HepG2 (cell line): ENCODE results near the gene CCL5. TPM values are rescaled to one million over a fixed set of nuclear protein-coding genes. Genes with fewer than 3 reads are reported as not detected.

Experiments
- HMG20A ChIP-seq: IDR thresholded peaks from 2 replicates; pipeline ENCODE4 v1.6.1; 2016; ENCODE audit warnings: borderline replicate concordance
- NCOA5 ChIP-seq: sonication (generic); formaldehyde crosslinking; IDR thresholded peaks from 2 replicates; pipeline ENCODE4 v1.4.0; 2020; ENCODE audit warnings: missing genetic modification reagents
- ZBTB21 ChIP-seq: sonication (generic); formaldehyde crosslinking; IDR thresholded peaks from 2 replicates; pipeline ENCODE4 v1.4.0; 2020; ENCODE audit warnings: missing genetic modification reagents
- ZNF878 ChIP-seq: sonication (generic); formaldehyde crosslinking; IDR thresholded peaks from 2 replicates; pipeline ENCODE4 v1.8.1; 2023; ENCODE audit warnings: mild to moderate bottlenecking, missing genetic modification reagents, moderate library complexity
- ZNF883 ChIP-seq: sonication (generic); formaldehyde crosslinking; IDR thresholded peaks from 2 replicates; pipeline ENCODE4 v1.5.1; 2020; ENCODE audit warnings: mild to moderate bottlenecking, missing genetic modification reagents; ENCODE audit errors: not compliant biosample characterization
- polyA plus RNA-seq, 8 experiments: library from polyadenylated mRNA; depleted of rRNA in 3 of 8; stranded (reverse) in 7 of 8; unstranded in 1 of 8; fragments of >200 nt; fragmentation: Illumina TruSeq in 4 of 8; extraction: Trizol in 4 of 8; gene quantifications; 2 replicates each; pipeline versions ENCODE4 v1.2.1 to v1.2.3, GENCODE V29; 2011 to 2016; ENCODE audit warnings: low read depth in 4 of 8, missing spikeins in 1 of 8, mixed read lengths in 1 of 8; ENCODE audit not compliant: insufficient read depth in 1 of 8
- total RNA-seq, 5 experiments: library from RNA; depleted of rRNA; stranded (reverse); fragments of >200 nt; fragmentation: Illumina TruSeq; extraction: Trizol; gene quantifications; 2 replicates each; pipeline ENCODE4 v1.2.3, GENCODE V29; 2016; ENCODE audit warnings: low read depth in 1 of 5
- TF ChIP-seq, protein P1 (sequence below): sonication (generic); formaldehyde crosslinking; IDR thresholded peaks from 2 replicates; pipeline ENCODE4 v1.5.1; 2020; ENCODE audit warnings: mild to moderate bottlenecking, missing genetic modification reagents, borderline replicate concordance
- TF ChIP-seq, protein P2 (sequence below): IDR thresholded peaks from 2 replicates; pipeline ENCODE4 v1.6.1; 2016; ENCODE audit warnings: mild to moderate bottlenecking, missing biosample characterization, missing genetic modification reagents
- TF ChIP-seq, protein P3 (sequence below): sonication (generic); formaldehyde crosslinking; IDR thresholded peaks from 2 replicates; pipeline ENCODE4 v1.4.0; 2020; ENCODE audit warnings: missing genetic modification reagents; ENCODE audit errors: not compliant biosample characterization

The CCL5 gene
- total and polyA plus RNA-seq, 2 of the 13 experiments (the other 11 are each of a cell fraction or from before 2014, with no cell fraction given): 0.13 to 0.29 TPM

DNA sequence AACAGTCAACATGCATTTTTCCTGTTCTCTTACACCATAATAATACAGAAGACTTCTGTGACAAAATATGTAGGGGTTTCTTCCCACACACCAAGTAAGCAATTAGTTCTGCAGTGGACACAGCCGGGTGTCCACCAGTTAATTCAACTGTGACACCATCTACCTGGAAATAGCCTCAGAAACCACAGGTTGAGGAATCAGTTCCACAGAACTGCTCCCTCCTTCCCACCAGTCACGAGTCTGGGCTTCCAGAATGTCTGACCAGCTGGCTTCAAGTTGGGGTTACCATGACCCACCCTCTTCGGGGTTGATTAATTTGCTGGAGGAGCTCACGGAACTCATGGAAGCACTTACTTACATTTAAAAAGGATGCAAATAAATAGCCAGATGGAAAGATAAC lies 13.6 kb upstream of the CCL5 start (continued):
- TF ChIP-seq NCOA5 (CRISPR knock-in tag): no peak
- TF ChIP-seq, protein P1, sequence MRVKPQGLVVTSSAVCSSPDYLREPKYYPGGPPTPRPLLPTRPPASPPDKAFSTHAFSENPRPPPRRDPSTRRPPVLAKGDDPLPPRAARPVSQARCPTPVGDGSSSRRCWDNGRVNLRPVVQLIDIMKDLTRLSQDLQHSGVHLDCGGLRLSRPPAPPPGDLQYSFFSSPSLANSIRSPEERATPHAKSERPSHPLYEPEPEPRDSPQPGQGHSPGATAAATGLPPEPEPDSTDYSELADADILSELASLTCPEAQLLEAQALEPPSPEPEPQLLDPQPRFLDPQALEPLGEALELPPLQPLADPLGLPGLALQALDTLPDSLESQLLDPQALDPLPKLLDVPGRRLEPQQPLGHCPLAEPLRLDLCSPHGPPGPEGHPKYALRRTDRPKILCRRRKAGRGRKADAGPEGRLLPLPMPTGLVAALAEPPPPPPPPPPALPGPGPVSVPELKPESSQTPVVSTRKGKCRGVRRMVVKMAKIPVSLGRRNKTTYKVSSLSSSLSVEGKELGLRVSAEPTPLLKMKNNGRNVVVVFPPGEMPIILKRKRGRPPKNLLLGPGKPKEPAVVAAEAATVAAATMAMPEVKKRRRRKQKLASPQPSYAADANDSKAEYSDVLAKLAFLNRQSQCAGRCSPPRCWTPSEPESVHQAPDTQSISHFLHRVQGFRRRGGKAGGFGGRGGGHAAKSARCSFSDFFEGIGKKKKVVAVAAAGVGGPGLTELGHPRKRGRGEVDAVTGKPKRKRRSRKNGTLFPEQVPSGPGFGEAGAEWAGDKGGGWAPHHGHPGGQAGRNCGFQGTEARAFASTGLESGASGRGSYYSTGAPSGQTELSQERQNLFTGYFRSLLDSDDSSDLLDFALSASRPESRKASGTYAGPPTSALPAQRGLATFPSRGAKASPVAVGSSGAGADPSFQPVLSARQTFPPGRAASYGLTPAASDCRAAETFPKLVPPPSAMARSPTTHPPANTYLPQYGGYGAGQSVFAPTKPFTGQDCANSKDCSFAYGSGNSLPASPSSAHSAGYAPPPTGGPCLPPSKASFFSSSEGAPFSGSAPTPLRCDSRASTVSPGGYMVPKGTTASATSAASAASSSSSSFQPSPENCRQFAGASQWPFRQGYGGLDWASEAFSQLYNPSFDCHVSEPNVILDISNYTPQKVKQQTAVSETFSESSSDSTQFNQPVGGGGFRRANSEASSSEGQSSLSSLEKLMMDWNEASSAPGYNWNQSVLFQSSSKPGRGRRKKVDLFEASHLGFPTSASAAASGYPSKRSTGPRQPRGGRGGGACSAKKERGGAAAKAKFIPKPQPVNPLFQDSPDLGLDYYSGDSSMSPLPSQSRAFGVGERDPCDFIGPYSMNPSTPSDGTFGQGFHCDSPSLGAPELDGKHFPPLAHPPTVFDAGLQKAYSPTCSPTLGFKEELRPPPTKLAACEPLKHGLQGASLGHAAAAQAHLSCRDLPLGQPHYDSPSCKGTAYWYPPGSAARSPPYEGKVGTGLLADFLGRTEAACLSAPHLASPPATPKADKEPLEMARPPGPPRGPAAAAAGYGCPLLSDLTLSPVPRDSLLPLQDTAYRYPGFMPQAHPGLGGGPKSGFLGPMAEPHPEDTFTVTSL (CRISPR knock-in tag): no peak
- no peak for TF ChIP-seq ZNF878 (CRISPR knock-in tag)
- TF ChIP-seq, protein P2, sequence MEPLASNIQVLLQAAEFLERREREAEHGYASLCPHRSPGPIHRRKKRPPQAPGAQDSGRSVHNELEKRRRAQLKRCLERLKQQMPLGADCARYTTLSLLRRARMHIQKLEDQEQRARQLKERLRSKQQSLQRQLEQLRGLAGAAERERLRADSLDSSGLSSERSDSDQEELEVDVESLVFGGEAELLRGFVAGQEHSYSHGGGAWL: no peak
- no peak for TF ChIP-seq ZBTB21 (CRISPR knock-in tag)
- no peak for TF ChIP-seq ZNF883 (CRISPR knock-in tag)
- TF ChIP-seq HMG20A (CRISPR knock-in tag): no peak
- TF ChIP-seq, protein P3, sequence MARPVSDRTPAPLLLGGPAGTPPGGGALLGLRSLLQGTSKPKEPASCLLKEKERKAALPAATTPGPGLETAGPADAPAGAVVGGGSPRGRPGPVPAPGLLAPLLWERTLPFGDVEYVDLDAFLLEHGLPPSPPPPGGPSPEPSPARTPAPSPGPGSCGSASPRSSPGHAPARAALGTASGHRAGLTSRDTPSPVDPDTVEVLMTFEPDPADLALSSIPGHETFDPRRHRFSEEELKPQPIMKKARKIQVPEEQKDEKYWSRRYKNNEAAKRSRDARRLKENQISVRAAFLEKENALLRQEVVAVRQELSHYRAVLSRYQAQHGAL (CRISPR knock-in tag): no peak
